Measurements from ENCODE around the gene BCL11B. TPM values are rescaled to one million over a fixed set of nuclear protein-coding genes. Genes with fewer than 3 reads are reported as not detected.
"Not testable (repeated sequence)": the region's sequence is repeated elsewhere in the genome, so short reads cannot be mapped to it uniquely, and the experiment has no call there.

Gene BCL11B
- total RNA-seq, 1 donor from 2014 or later = 0.16 TPM

DNA sequence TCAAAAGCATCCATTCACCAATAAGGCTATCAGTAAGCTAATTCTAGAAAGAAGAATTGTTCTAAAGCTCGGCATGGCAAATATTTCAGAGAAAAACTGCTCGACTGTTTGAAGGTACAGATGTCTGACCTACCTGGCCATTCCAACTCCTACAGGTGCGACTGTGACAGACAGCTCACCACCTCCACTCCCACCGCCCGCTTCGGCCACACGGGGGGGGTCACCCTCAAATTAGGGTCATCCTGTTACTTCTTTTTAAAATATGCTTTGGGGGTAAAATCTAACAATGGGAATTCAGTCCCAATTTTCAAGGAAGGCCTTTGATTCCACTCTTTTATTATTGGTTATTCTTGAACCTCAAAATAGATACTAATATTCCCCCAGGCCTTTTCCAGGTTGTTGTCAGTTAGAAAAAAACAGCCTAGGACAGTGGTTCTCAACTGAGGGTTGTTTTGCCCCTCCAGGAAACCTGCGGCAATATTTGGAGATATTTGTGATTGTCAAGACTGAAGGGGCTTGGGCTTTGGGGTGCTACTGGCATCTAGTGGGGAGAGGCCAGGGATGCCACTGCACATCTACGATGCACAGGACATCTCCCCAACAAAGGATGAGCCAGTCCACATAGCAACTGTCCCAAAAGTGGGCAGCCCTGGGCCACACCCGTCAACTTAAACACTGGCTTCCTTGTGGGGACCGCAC, 81.2 kb downstream of the BCL11B start:
- intact Hi-C loops (cut with DNase I) = no loop called here
- DNase-seq (ENCODE audit: low spot score) = no peak

DNA sequence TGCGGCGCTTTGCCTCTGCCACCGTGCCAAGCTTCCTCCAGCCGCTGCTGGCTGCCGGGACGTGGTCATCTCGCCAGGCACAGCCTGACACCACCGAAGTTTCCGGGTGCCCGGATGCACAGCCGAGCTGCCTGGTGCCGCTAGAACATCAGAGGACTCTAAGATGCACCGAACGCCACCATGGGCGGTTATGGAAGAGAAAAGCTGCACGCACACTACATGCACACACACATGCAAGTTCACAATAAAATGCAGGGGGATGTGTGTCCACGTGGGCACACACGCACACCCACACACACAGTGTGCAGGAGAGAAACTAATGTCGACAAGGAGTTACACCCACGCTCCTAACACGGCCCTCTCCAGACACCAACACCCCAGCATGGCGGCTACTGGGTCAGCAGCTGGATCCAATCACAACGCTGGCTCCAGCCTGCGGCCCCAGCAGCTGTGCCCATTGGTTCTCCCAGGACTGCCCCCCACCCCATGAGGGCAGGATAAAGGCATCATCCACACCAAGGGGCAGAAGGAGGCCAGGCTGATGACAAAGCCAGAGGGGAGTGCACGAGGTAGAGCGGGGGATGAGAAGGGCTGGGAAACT, 82.7 kb downstream of the BCL11B start:
- intact Hi-C loops (cut with DNase I) = no loop called here
- no peak for DNase-seq (ENCODE audit: low spot score)

DNA sequence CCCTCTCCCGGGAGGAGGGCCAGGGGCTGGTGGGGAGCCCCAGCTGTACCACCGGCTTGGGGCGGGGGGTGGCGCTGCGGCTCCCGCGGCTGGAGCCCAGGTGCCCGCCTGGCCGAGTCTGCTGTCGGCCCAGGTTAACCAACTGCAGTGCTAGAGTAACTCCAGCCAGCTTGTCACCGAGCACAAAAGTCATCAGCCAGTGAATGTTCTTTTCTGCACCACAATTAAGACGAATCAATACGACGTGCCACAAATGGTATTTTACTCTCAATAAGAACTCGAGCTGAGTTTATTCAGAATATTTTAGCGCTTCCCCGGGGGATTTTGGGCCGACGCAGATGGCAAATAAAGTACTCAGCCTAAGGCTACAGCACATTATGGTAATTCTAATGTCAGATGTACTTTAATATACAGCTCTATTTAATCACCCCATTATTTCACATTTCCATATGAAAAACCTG, 83.2 kb downstream of the BCL11B start:
- DNase-seq (ENCODE audit: low spot score) = no peak
- intact Hi-C loops (cut with DNase I) = no loop called here

DNA sequence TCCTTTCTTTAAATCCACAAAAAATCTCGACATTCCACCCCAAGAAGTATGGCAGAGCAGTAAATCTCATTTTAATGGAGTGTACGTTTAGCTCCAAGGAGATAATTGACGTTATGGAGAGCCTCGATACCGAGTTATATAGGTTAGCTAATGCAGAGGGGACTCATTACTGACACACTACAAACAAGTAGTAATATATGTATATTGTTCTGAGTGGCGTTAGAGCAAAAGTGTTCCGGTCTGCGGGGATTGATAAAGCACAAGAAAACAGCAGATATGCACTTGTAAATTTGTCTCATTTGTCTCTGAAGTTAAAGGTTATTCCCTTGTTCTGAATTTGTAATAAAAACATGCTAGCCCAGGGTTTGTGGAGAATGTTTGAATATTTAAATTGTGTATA, 84.1 kb downstream of the BCL11B start:
- DNase-seq (ENCODE audit: low spot score) = no peak

DNA sequence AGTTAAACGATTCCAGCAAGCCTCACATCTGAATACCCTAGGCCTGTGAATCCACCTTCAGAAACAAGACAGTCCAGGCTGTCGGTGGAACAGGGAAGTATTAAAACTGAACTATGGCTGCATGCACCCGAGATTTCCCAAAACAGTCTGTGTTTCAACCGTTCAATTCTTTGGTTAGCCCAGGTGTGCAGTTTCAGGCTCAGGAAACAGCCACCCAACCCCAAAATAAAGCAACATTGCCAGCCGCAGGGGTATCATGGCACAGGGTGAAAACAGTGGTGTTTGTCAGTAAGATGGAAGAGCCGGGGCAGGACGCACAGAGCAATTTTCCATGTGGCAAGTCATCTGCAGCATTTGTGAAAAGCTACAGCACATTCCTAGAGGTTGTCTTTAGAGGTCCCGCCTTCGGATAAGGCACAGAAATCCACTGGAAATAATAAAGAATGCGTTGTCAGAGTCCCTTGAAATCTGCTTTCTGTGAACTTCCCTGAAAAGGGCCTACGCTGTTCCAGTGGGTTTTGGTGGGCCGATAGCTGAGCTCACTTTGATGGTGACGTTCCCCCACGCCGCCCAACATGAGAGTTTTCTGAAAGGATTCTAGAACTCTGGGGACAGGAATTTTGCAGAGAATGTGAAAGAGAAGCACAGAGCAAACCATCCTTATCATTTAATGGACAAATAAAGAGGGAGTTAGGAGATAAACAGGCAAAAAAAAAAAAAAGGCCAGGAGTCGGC, 84.9 kb downstream of the BCL11B start:
- DNase-seq (ENCODE audit: low spot score) = no peak
- intact Hi-C loops (cut with DNase I) = no loop called here

More for the DNA sequence above, 84.1 kb downstream of the BCL11B start:
- intact Hi-C loops (cut with DNase I) = no loop called here

DNA sequence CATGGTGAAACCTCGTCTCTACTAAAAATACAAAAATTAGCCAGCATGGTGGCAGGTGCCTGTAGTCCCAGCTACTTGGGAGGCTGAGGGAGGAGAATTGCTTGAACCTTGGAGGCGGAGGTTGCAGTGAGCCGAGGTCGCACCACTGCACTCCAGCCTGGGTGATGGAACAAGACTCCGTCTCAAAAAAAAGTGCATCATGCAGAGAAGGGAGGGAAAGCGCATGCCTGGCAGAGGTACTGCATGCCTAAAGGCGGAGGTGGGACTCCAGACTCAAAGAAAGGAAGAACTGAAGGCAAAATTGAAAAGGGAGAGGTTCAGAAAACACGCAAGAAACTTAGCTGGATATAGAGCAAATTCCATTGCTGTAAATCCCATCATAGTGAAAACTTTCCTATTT, 85.7 kb downstream of the BCL11B start:
- intact Hi-C loops (cut with DNase I); DNase-seq (ENCODE audit: low spot score): not testable (repeated sequence)

DNA sequence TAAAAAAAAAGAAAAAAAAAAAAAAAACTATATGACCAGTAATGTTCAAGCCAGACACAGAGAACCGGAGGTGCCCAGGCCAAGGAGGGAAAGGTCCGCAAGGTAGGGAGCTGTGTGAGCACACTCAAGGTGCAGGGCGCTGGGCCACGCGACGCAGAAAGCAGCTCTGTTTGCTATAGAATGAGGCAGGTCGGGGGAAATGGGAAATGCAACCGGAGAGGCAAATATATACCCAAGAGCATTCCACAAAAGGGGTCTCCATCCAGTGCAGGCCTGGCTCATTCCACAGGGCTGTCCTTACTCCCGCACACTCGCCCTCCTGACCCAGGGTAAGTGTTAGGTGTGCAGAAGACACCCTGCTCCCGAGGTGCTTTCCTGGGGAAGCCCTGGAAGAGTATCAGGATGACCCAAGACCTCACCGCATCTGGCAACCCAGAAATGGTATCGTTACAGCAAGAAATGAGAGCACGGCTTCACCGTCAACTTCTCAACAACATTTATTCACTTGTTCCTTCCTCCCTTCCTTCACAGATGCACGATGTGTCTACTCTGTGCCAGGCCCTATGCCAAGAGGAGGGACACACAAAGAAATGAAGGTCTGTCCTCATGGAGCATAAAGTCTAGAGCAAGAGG, 86.4 kb downstream of the BCL11B start:
- intact Hi-C loops (cut with DNase I) = no loop called here
- no peak for DNase-seq (ENCODE audit: low spot score)

DNA sequence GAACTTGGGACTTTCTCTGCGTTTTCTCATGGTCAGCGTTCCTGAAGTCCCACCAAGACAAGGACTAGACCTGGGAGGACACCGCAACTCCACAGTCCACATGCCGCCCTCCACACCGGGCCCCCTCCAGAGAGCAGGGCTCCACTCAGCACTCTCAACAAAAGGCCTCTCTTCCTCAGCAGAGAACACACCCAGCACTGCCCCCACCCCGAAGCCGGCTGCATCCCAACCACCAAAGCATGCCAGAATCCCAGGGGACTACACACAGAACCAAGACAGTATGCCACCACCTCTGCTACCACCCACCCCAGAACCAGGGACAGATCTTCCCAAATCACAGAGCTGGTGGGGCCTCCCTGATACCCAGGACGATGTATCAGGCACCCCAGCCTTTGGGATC, 88.3 kb downstream of the BCL11B start:
- DNase-seq (ENCODE audit: low spot score) = no peak
- intact Hi-C loops (cut with DNase I) = no loop called here

DNA sequence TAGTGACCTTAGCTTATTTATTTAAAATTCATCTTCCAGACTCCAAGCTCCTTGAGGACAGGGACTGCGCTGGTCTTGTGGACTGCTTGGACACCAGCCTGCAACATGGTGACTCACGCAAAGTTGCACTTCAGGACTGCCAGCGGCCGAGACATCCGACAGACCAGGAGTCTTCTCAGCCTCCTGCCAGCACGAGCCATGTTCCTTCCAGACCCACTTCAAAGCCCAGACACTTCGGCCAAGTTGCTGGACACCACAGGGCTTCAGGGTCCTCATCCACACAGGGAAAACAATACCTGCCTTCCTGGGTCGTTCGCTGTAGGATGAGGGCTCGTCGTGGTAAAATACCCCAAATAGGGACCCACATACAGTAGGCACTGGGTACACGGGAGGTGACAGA, 88.7 kb downstream of the BCL11B start:
- intact Hi-C loops (cut with DNase I) = no loop called here

DNA sequence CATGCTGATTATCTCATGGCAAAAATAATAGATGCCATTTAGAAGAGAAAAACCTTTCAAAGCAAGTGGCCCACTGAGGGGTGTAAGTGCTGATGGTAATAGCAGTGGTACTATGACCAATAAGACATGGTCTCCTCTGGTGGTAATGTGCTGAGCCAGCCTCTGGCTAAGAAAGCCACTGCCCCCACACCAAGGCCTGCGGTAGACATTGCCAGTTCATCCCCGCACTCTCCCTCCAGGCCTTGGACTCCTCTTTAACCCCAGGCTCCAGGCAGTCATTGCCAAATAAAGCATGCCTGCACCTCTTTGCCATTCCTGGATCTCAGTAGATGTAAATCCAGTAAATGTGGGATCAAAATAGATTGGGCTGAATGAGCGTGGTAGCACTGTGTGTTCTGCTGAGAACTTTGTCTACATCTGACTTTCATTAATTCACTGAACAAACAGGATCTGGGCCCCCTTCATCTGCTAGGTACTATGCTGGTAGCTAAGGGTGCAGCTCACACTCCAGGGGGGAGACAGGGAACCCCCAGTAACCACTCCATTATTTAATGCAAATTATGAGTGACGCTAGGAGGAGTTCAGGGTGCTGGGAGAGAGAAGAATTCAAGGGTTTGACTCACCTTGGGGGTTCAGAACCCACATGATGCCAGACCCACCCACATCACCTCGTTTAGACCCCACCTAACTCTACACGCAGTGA, 89.3 kb downstream of the BCL11B start:
- DNase-seq (ENCODE audit: low spot score) = no peak
- intact Hi-C loops (cut with DNase I) = no loop called here

More for the DNA sequence above, 88.7 kb downstream of the BCL11B start:
- DNase-seq (ENCODE audit: low spot score) = no peak

DNA sequence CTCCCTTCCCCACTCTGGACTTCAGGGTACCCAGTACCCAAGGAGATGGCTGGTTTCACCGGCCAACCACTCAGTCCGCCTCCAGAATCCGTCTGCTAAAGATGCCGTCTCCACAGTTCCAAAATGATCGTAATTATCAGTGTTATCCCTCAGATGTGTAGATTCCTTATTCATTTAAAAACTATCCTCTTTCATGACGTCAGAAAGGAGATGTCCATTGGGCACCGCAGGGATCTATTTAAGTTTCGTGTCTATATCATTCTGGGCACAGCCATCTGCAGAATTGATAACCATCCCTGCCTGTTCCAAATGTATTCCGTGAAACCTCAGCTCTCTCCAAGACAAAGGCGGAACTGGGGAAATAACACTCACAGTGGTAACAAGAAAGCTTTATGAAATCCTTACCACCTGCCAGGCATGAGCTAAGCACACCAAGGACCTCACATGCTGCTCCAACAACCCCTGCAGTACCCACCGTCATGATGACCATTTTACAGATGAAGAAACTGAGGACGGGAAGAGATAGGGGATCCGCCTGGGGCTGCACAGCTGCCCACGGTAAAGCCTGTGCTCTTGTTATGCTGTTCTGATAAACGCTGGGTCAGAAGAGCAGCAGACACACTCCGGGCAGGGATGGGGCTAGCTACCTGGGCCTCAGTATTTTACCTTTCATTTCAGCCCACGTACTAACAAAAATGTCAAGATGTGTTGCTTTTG, 90.0 kb downstream of the BCL11B start:
- intact Hi-C loops (cut with DNase I) = no loop called here
- DNase-seq (ENCODE audit: low spot score) = no peak

DNA sequence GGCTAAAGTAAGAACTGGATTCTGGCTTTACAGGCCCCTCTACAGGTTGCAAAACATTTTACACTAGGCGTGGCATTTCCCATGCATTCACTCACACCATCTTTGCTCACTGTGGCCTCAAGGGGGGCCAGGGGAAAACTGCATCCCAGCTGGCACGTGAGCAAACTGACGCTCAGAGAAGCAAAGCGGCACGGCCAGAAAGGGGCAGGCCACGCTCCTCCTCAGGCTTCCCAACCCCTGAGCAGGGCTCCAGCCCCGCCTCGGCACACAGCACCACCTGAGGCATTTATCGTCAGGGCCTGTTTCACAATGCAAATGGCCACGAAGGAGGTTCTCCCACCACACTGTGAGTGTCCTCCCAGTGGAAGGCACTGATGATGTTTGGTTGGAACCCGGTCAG, 90.8 kb downstream of the BCL11B start:
- intact Hi-C loops (cut with DNase I) = no loop called here
- DNase-seq (ENCODE audit: low spot score) = no peak

DNA sequence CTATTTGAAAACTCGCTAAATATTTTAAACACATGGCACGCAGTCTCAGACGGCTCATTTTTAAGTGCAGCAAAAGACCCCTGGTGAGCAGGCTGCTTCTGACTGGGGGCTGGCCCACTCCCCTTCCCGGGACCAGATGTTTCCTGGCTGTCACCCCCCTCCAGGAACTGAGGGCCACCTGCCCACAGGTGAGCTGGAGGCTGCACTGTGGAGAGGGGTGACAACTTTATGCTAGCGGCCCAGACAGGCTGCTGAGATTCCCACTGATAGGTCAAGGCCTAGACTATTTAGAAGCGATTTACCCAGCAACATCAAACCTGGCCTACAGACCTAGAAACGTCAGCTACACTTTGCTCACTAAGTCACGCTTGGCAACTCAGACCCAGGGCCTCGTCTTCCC, 92.1 kb downstream of the BCL11B start:
- intact Hi-C loops (cut with DNase I) = no loop called here
- DNase-seq (ENCODE audit: low spot score) = no peak

DNA sequence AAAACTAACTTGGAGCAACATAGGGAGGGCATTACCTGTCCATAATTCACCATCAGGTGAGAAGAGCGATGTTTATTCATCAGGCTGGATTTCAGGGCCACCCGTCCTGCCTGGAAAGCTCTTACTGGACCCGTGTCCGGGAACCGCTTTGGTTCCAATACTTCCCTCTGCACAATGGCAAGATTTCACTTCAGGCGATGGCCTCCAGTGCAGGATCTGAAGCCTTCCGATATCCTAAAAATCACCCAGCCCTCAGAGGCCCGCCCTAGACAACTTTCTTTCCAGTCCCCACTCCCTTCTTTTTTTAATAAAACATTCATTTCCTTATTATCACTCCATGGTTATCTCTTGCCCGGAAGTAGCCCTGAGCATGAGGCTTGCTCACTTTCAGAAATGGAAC, 92.5 kb downstream of the BCL11B start:
- intact Hi-C loops (cut with DNase I) = no loop called here
- DNase-seq (ENCODE audit: low spot score) = no peak

DNA sequence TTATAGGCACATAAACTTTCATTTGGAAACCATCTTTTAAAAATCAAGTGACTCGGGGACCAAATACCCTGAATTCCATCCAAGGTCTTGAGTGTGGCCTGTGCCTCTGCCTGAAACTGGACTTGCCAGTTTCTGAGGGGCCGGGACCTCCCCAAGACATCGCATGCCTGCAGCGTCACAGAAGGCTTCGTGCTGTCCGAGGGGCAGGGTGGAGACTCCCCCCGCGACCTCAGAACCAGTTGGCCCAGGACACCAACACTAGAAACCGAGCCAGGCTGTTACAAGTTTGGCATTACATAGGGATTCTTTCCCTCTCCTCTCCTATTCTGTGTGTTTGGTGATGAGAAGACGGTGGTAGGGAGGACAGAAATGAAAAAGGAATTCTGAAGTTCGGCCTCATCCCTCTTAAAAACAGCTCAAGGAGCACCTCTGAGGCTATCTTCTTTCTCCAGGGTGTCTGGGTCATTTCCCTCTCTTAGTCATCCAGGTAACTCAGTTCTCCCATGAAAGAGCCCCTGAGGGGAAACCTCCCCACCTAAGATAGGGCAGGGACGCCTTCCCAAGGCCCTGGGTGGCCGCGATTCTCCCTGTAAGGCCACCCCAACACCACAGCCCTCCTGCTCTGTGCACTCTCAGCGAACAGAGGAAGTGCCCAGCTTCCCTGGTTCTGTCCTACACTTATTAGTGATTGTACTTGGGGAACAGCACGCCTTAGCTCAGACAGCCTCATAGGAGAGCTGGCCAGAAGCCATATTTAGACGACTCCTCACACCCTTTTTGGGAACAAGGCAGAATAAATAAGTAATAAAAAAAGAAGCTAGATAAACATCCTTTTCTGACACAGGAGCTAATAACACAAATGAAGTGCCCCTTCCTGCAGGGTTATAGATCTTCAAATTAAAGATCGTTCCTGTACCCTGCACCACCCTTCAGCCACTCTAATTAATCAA, 93.8 kb downstream of the BCL11B start:
- no peak for DNase-seq (ENCODE audit: low spot score)
- intact Hi-C loops (cut with DNase I) = no loop called here

DNA sequence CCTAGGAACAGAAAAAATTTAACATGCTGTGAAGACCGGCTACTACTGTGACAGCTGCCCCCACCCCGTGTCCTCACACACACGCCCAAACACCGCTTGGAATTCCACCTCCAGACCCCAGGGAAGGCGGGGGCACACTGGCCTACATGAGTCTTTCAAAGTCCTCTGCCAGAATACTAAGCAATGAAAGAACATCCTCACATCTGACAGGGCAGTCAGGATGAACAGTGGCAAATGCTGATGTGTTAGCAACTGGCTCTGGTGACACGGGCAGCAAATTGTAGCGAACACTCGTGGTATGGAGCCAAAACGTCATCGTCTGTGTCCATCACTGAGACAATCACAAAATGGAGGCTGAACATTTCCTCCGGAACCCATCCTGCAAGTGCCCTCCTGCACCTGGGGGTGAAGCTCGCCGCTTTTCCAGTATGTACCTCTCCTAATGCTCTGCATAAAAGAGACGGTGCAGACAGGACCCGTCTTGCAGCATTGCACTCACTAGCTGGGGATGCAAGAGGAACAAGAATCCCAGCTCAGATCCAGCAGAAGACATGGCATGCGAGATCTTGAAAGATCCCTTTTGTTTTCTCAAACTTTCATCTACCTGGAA, 94.8 kb downstream of the BCL11B start:
- no peak for DNase-seq (ENCODE audit: low spot score)
- intact Hi-C loops (cut with DNase I) = no loop called here

DNA sequence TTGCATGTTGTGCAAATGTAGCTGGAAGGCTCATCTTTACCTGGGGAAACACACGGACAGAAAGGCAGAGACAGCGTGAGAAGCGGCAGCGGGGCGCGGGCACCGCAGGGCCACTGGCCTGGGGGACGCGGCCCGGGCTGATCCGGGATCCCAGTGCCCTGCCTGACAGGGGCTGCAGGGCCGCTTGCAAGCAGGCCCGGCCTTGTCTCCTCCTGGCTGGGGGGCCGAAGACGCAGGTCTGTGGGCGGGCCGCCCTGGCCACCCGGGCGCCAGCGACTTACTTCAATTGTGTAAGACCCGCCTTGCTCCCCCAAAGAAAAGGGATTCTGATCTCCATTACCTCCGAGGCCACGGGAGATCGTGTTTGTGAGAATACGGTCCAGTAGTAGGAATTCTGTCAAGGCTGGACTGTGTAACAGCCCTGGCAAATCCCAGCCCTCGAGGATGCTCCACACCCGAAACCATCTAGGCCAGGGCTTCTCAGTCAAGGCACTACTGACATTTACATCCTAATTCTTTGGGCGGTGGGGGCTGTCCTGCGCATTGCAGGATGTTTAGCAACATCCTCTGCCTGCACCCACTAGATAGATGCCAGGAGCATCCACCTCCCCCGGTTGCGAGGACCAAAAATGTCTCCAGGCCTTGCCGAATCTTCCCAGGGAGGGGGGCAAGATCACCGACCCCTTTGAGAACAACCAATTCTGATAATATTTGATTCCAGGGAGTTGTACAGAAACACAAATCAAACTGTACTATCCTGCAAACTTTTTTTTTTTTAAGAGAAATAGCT, 95.6 kb downstream of the BCL11B start:
- DNase-seq (ENCODE audit: low spot score) = no peak
- intact Hi-C loops (cut with DNase I) = no loop called here
